ENCODE data around the gene CLIP2.

The CLIP2 gene

DNA sequence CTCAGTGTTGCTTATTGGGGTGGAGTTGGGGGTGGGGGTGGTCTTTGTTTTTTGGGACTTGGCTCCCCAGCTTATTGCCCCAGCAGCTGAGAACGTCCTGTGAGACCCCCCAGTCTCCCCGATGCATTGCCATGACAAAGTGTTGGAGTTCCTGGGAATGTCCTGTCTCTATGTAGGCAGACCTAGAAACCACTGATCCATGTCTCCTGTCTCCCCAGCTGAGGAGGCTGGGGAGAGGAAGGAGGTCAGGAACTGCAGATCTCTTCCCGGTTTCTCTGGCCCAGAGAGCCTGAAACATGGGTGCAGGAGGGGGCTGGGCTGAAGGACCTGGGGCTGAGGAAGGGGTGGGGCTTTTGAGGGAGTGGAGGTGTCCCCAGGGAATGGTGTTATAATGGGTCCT is 84.3 kb downstream of the CLIP2 start:
- no peak overlapping the region for H2AFZ ChIP-seq (ENCODE audit: low read length)

DNA sequence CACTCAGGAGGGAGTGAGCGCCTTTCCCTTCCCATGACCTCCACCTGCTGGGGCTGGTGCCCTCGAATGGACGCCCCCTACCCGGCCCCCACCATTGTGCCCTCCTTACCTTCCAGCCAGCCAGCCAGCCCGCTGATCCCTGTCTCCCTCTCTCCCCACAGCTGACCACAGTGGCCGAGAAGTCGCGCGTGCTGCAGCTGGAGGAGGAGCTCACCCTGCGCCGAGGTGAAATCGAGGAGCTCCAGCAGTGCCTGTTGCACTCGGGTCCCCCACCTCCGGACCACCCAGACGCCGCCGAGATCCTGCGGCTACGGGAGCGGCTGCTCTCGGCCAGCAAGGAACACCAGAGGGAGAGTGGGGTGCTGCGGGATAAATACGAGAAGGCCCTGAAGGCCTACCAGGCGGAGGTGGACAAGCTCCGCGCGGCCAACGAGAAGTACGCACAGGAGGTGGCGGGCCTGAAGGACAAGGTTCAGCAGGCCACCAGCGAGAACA is 86.6 kb downstream of the CLIP2 start:
- Histone ChIP-seq H2AFZ (ENCODE audit: low read length) (no peak overlapping the region), H3K9me2 (replicated peaks; ENCODE audit: low read depth, low read length) (no peaks in the 10 kb centered on the region), H3K4me2 (ENCODE audit: low read depth, low read length, poor library complexity, severe bottlenecking) (no peak overlapping the region), H4K20me1 (ENCODE audit: insufficient read depth, low read length, poor library complexity, severe bottlenecking) (no peaks in the 10 kb centered on the region), H3K4me1 (ENCODE audit: insufficient read depth, low read length, poor library complexity, severe bottlenecking) (peaks cover 4% of the 10 kb centered on the region), H3K27me3 (ENCODE audit: insufficient read depth, low read length, poor library complexity, severe bottlenecking) (no peaks in the 10 kb centered on the region), H3K79me2 (ENCODE audit: insufficient read depth, low read length) (no peaks in the 10 kb centered on the region), H3K4me3 (ENCODE audit: low read length, poor library complexity, severe bottlenecking) (no peak overlapping the region), H3K9me3 (ENCODE audit: insufficient read depth, low read depth, low read length) (no peaks in the 10 kb centered on the region), H3K9ac (ENCODE audit: low read depth, low read length, poor library complexity, severe bottlenecking) (no peak overlapping the region), H3K36me3 (ENCODE audit: insufficient read depth, low read length) (peaks cover 5% of the 10 kb centered on the region; the same call in 1 of the 2 replicates), H3F3A (ENCODE audit: low read depth) (no peaks in the 10 kb centered on the region)
- no peak for TF ChIP-seq EZH2phosphoT487 (IDR thresholded peaks at IDR 0.05; ENCODE audit: borderline replicate concordance)
- TF ChIP-seq, protein P1, sequence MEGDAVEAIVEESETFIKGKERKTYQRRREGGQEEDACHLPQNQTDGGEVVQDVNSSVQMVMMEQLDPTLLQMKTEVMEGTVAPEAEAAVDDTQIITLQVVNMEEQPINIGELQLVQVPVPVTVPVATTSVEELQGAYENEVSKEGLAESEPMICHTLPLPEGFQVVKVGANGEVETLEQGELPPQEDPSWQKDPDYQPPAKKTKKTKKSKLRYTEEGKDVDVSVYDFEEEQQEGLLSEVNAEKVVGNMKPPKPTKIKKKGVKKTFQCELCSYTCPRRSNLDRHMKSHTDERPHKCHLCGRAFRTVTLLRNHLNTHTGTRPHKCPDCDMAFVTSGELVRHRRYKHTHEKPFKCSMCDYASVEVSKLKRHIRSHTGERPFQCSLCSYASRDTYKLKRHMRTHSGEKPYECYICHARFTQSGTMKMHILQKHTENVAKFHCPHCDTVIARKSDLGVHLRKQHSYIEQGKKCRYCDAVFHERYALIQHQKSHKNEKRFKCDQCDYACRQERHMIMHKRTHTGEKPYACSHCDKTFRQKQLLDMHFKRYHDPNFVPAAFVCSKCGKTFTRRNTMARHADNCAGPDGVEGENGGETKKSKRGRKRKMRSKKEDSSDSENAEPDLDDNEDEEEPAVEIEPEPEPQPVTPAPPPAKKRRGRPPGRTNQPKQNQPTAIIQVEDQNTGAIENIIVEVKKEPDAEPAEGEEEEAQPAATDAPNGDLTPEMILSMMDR (conservative IDR thresholded peaks at IDR 0.05; ENCODE audit: low read length): no peak

More for the DNA sequence above, 84.3 kb downstream of the CLIP2 start:
- no peaks in the 10 kb centered on the region for H4K20me1 ChIP-seq (ENCODE audit: insufficient read depth, low read length, poor library complexity, severe bottlenecking)
- H3K79me2 ChIP-seq (ENCODE audit: insufficient read depth, low read length): no peaks in the 10 kb centered on the region
- no peaks in the 10 kb centered on the region for H3F3A ChIP-seq (ENCODE audit: low read depth)
- TF ChIP-seq, protein P1 (conservative IDR thresholded peaks at IDR 0.05; ENCODE audit: low read length): no peak
- TF ChIP-seq EZH2phosphoT487 (IDR thresholded peaks at IDR 0.05; ENCODE audit: borderline replicate concordance): no peak
- H3K9me2 ChIP-seq (replicated peaks; ENCODE audit: low read depth, low read length): no peaks in the 10 kb centered on the region
- H3K4me2 ChIP-seq (ENCODE audit: low read depth, low read length, poor library complexity, severe bottlenecking): no peak overlapping the region
- H3K4me1 ChIP-seq (ENCODE audit: insufficient read depth, low read length, poor library complexity, severe bottlenecking): peaks cover 4% of the 10 kb centered on the region
- H3K4me3 ChIP-seq (ENCODE audit: low read length, poor library complexity, severe bottlenecking): no peak overlapping the region
- H3K36me3 ChIP-seq (ENCODE audit: insufficient read depth, low read length): peaks cover 5% of the 10 kb centered on the region; the same call in 1 of the 2 replicates
- no peaks in the 10 kb centered on the region for H3K9me3 ChIP-seq (ENCODE audit: insufficient read depth, low read depth, low read length)
- H3K27me3 ChIP-seq (ENCODE audit: insufficient read depth, low read length, poor library complexity, severe bottlenecking): no peaks in the 10 kb centered on the region
- H3K9ac ChIP-seq (ENCODE audit: low read depth, low read length, poor library complexity, severe bottlenecking): no peak overlapping the region

DNA sequence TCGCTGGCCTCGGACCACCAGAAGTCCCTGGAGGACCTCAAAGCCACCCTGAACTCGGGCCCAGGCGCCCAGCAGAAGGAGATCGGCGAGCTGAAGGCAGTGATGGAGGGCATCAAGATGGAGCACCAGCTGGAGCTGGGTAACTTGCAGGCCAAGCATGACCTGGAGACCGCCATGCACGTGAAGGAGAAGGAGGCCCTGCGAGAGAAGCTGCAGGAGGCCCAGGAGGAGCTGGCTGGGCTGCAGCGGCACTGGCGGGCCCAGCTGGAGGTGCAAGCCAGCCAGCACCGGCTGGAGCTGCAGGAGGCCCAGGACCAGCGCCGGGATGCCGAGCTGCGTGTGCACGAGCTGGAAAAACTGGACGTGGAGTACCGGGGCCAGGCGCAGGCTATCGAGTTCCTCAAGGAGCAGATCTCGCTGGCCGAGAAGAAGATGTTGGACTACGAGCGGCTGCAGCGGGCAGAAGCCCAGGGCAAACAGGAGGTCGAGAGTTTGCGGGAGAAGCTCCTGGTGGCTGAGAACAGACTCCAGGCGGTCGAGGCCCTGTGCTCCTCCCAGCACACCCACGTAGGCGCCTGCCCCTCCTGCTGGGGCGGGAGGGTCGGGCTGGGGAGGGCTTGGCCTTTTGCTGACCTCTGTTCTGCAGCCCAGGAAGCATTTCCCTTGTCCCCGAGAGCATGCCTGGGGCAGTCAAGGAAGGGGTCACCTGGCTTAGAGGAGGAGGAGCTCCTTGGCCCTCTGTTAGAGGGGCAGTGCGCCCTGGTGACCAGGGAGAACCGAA is 87.2 kb downstream of the CLIP2 start:
- Histone ChIP-seq H3K9me3 (ENCODE audit: insufficient read depth, low read depth, low read length) (no peaks in the 10 kb centered on the region), H3F3A (ENCODE audit: low read depth) (no peaks in the 10 kb centered on the region), H3K4me1 (ENCODE audit: insufficient read depth, low read length, poor library complexity, severe bottlenecking) (peaks cover under 1% of the 10 kb centered on the region), H3K4me3 (ENCODE audit: low read length, poor library complexity, severe bottlenecking) (no peak overlapping the region), H2AFZ (ENCODE audit: low read length) (no peak overlapping the region), H3K27me3 (ENCODE audit: insufficient read depth, low read length, poor library complexity, severe bottlenecking) (no peaks in the 10 kb centered on the region), H4K20me1 (ENCODE audit: insufficient read depth, low read length, poor library complexity, severe bottlenecking) (no peaks in the 10 kb centered on the region), H3K4me2 (ENCODE audit: low read depth, low read length, poor library complexity, severe bottlenecking) (no peak overlapping the region), H3K79me2 (ENCODE audit: insufficient read depth, low read length) (no peaks in the 10 kb centered on the region), H3K9ac (ENCODE audit: low read depth, low read length, poor library complexity, severe bottlenecking) (no peak overlapping the region), H3K36me3 (ENCODE audit: insufficient read depth, low read length) (peaks cover 5% of the 10 kb centered on the region; the same call in 1 of the 2 replicates), H3K9me2 (replicated peaks; ENCODE audit: low read depth, low read length) (no peaks in the 10 kb centered on the region)
- TF ChIP-seq, protein P1 (conservative IDR thresholded peaks at IDR 0.05; ENCODE audit: low read length): no peak
- no peak for TF ChIP-seq EZH2phosphoT487 (IDR thresholded peaks at IDR 0.05; ENCODE audit: borderline replicate concordance)

Measured in Loucy (cell line).